ENCODE measurements around the gene TRMT10A. TPM values are rescaled to one million over a fixed set of nuclear protein-coding genes. Genes with fewer than 3 reads are reported as not detected.

TRMT10A gene
- total and polyA plus RNA-seq, 2 experiments from 2014 or later: 4.7 to 5.3 TPM

Other genes starting within 250 kb of the TRMT10A start
- gene ADH1B, start 242.6 kb downstream of the TRMT10A start, total RNA-seq (2014; rRNA removed; shearing (Covaris generic)): not detected in 2 replicates
- gene ADH1B, start 242.6 kb downstream of the TRMT10A start, polyA plus RNA-seq (2016; fragmentation: Nextera tagmentation; extraction: Ambion mirVana): not detected in 2 replicates
- not detected in 2 replicates for gene ADH1C, start 211.3 kb downstream of the TRMT10A start, total RNA-seq (2014; rRNA removed; shearing (Covaris generic))
- gene ADH1C, start 211.3 kb downstream of the TRMT10A start, polyA plus RNA-seq (2016; fragmentation: Nextera tagmentation; extraction: Ambion mirVana): not detected in 2 replicates
- gene ADH7, start 128.7 kb downstream of the TRMT10A start, total RNA-seq (2014; rRNA removed; shearing (Covaris generic)): not detected in 2 replicates
- gene ADH7, start 128.7 kb downstream of the TRMT10A start, polyA plus RNA-seq (2016; fragmentation: Nextera tagmentation; extraction: Ambion mirVana): not detected in 2 replicates
- not detected in 2 replicates for gene C4orf17, start 53.0 kb downstream of the TRMT10A start, total RNA-seq (2014; rRNA removed; shearing (Covaris generic))
- not detected in 2 replicates for gene C4orf17, start 53.0 kb downstream of the TRMT10A start, polyA plus RNA-seq (2016; fragmentation: Nextera tagmentation; extraction: Ambion mirVana)
- gene MTTP, start 10.8 kb upstream of the TRMT10A start, total RNA-seq (2014; rRNA removed; shearing (Covaris generic)): 0.14 TPM in 1 of 2 replicates, not detected in the other
- 0.08 and 0.50 TPM in 2 replicates for gene MTTP, start 10.8 kb upstream of the TRMT10A start, polyA plus RNA-seq (2016; fragmentation: Nextera tagmentation; extraction: Ambion mirVana)
- gene C4orf54, start 93.8 kb upstream of the TRMT10A start, total RNA-seq (2014; rRNA removed; shearing (Covaris generic)): not detected in 2 replicates
- gene C4orf54, start 93.8 kb upstream of the TRMT10A start, polyA plus RNA-seq (2016; fragmentation: Nextera tagmentation; extraction: Ambion mirVana): 0.03 TPM in 1 of 2 replicates, not detected in the other

Measured in GM23338 (cell line).